ENCODE data around the gene CLPSL2. TPM values are rescaled to one million over a fixed set of nuclear protein-coding genes. Genes with fewer than 3 reads are reported as not detected.

Gene CLPSL2
- total RNA-seq, 2 donors from 2014 or later: 1.1 to 2.1 TPM

GRCh38 chr6:35798706-35799105 lies 22.3 kb downstream of the CLPSL2 start:
- TF ChIP-seq CTCF (conservative IDR thresholded peaks at IDR 0.05): no peak
- no peaks in the 10 kb centered on the region for H3K36me3 ChIP-seq (ENCODE audit: control insufficient read depth, insufficient read depth, low read length)
- no peaks in the 10 kb centered on the region for H3K9me3 Mint-ChIP-seq
- no peak overlapping the region for H3K27ac Mint-ChIP-seq
- H3K9ac ChIP-seq (ENCODE audit: extremely low read depth, low read length, poor library complexity, severe bottlenecking): no peak overlapping the region
- H3K4me3 Mint-ChIP-seq: no peak overlapping the region
- no peaks in the 10 kb centered on the region for H3K9me3 ChIP-seq (ENCODE audit: control insufficient read depth, low read length)
- peaks cover 2% of the 10 kb centered on the region for H3K27me3 Mint-ChIP-seq (ENCODE audit: insufficient read depth)
- no peak for DNase-seq
- WGBS, 2 experiments (ENCODE audit: insufficient coverage in 1 of 2, insufficient read length in 1 of 2): 91 to 97% methylated on average over 3 to 5 of the region's 5 CpGs
- H3K27ac ChIP-seq (ENCODE audit: low read depth, low read length): no peak overlapping the region
- H3K36me3 Mint-ChIP-seq (ENCODE audit: low read depth): no peaks in the 10 kb centered on the region
- no peaks in the 10 kb centered on the region for H3K4me1 ChIP-seq (ENCODE audit: control insufficient read depth, insufficient read depth, low read length)
- peaks cover 7% of the 10 kb centered on the region for H3K4me1 Mint-ChIP-seq
- no peak overlapping the region for H3K4me3 ChIP-seq (ENCODE audit: low read length)
- no peaks in the 10 kb centered on the region for H3K27me3 ChIP-seq (ENCODE audit: control insufficient read depth, insufficient read depth, low read length, poor library complexity, severe bottlenecking)

GRCh38 chr6:35801148-35801547 lies 24.8 kb downstream of the CLPSL2 start:
- no peak overlapping the region for H3K4me3 ChIP-seq (ENCODE audit: low read length)
- Mint-ChIP-seq H3K9me3 (no peaks in the 10 kb centered on the region), H3K36me3 (ENCODE audit: low read depth) (no peaks in the 10 kb centered on the region), H3K27me3 (ENCODE audit: insufficient read depth) (no peaks in the 10 kb centered on the region), H3K27ac (no peak overlapping the region), H3K4me3 (no peak overlapping the region), H3K4me1 (peaks cover 7% of the 10 kb centered on the region)
- no peak for TF ChIP-seq CTCF (conservative IDR thresholded peaks at IDR 0.05)
- no peak overlapping the region for H3K27ac ChIP-seq (ENCODE audit: low read depth, low read length)
- no peaks in the 10 kb centered on the region for H3K4me1 ChIP-seq (ENCODE audit: control insufficient read depth, insufficient read depth, low read length)
- no peaks in the 10 kb centered on the region for H3K9me3 ChIP-seq (ENCODE audit: control insufficient read depth, low read length)
- no peak overlapping the region for H3K9ac ChIP-seq (ENCODE audit: extremely low read depth, low read length, poor library complexity, severe bottlenecking)
- H3K27me3 ChIP-seq (ENCODE audit: control insufficient read depth, insufficient read depth, low read length, poor library complexity, severe bottlenecking): peaks cover 5% of the 10 kb centered on the region
- WGBS, 2 experiments (ENCODE audit: insufficient coverage in 1 of 2, insufficient read length in 1 of 2): 73 to 83% methylated on average over 2 to 3 of the region's 3 CpGs
- no peak for DNase-seq
- H3K36me3 ChIP-seq (ENCODE audit: control insufficient read depth, insufficient read depth, low read length): no peaks in the 10 kb centered on the region

- peaks cover 7% of the 10 kb centered on the region for H3K27me3 ChIP-seq (ENCODE audit: control insufficient read depth, insufficient read depth, low read length, poor library complexity, severe bottlenecking)
- H3K27ac ChIP-seq (ENCODE audit: low read depth, low read length): no peak within 1 kb of the TSS
- Mint-ChIP-seq H3K36me3 (ENCODE audit: low read depth) (no peaks in the 10 kb centered on the region), H3K4me3 (peak within 1 kb of the TSS; percentile 49), H3K9me3 (no peaks in the 10 kb centered on the region), H3K4me1 (no peaks in the 10 kb centered on the region), H3K27me3 (ENCODE audit: insufficient read depth) (peaks cover 3% of the 10 kb centered on the region), H3K27ac (no peak within 1 kb of the TSS)
- H3K9ac ChIP-seq (ENCODE audit: extremely low read depth, low read length, poor library complexity, severe bottlenecking): no peak within 1 kb of the TSS
- no peaks in the 10 kb centered on the region for H3K36me3 ChIP-seq (ENCODE audit: control insufficient read depth, insufficient read depth, low read length)
- DNase-seq: peak; percentile 93
- no peak for TF ChIP-seq CTCF (conservative IDR thresholded peaks at IDR 0.05)
- H3K9me3 ChIP-seq (ENCODE audit: control insufficient read depth, low read length): no peaks in the 10 kb centered on the region
- H3K4me3 ChIP-seq (ENCODE audit: low read length): peak within 1 kb of the TSS; percentile 75
- H3K4me1 ChIP-seq (ENCODE audit: control insufficient read depth, insufficient read depth, low read length): no peaks in the 10 kb centered on the region
- 15 to 43% methylated on average over 7 to 40 of the region's 40 CpGs for WGBS, 2 experiments (ENCODE audit: insufficient coverage in 1 of 2, insufficient read length in 1 of 2)
These were observed 28.8 kb downstream of the CLPSL2 start, which contains the start of gene LHFPL5 for GRCh38 chr6:35804996-35805736. TSS of gene LHFPL5 (plus strand) at chr6:35805352. CDS start at chr6:35805671, 319 bp downstream.

All from endodermal cell (in vitro differentiated cells).